CD4-positive, alpha-beta memory T cell (primary cell): ENCODE measurements around the gene SRRM2. TPM values are rescaled to one million over a fixed set of nuclear protein-coding genes. Genes with fewer than 3 reads are reported as not detected.
A peak's percentile ranks its signal among the peaks of the same experiment; 100 is the strongest.

ENCODE experiments used
- CTCF ChIA-PET: fragments of 350-600 bp; sonication (Branson Sonifier 250); formaldehyde crosslinking; loops from one replicate; lab custom pipeline; 2021; ENCODE audit warnings: inconsistent platforms; ENCODE audit not compliant: partially characterized antibody; lab: Charles Lee
- POLR2A ChIA-PET: fragments of 350-600 bp; sonication (Branson Sonifier 250); formaldehyde crosslinking; loops from one replicate; lab custom pipeline; 2021; ENCODE audit not compliant: partially characterized antibody; lab: Charles Lee
- DNase-seq, 5 donors: peaks; one replicate each; pipeline versions ENCODE4 v3.0.0 to v3.0.0-alpha.2; 2020 to 2022; ENCODE audit warnings: mixed read lengths in 1 of 5
- H3K27ac ChIP-seq: one replicate; pipeline ENCODE4 v1.7.0; 2013; ENCODE audit warnings: low read depth, low read length
- H3K27me3 ChIP-seq: 2 replicates; pipeline ENCODE4 v1.7.0; 2013; ENCODE audit warnings: mild to moderate bottlenecking, low read length, moderate library complexity; ENCODE audit not compliant: insufficient read depth
- H3K36me3 ChIP-seq: 2 replicates; pipeline ENCODE4 v1.7.0; 2013; ENCODE audit warnings: mild to moderate bottlenecking, low read length, moderate library complexity; ENCODE audit not compliant: insufficient read depth
- H3K4me1 ChIP-seq: 2 replicates; pipeline ENCODE4 v1.7.0; 2013; ENCODE audit warnings: mild to moderate bottlenecking, low read length, moderate library complexity; ENCODE audit not compliant: insufficient read depth
- H3K4me3 ChIP-seq, 2 donors: one replicate each; pipeline ENCODE4 v1.7.0; 2013; ENCODE audit warnings: low read length in 2 of 2, mild to moderate bottlenecking in 1 of 2
- H3K9me3 ChIP-seq, 2 donors: one replicate each; pipeline ENCODE4 v1.7.0; 2013; ENCODE audit warnings: low read length in 2 of 2, control low read depth in 1 of 2; ENCODE audit not compliant: control insufficient read depth in 1 of 2
- H3K27ac Mint-ChIP-seq, 7 donors: one replicate each; pipeline ENCODE4 v1.8.0; 2020 to 2021; ENCODE audit warnings: mixed read lengths in 7 of 7, mild to moderate bottlenecking in 6 of 7, inconsistent platforms in 3 of 7, moderate library complexity in 3 of 7
- H3K27me3 Mint-ChIP-seq, 2 donors: one replicate each; pipeline ENCODE4 v1.8.0; 2020 to 2021; ENCODE audit warnings: mixed read lengths in 2 of 2
- H3K36me3 Mint-ChIP-seq, 2 donors: one replicate each; pipeline ENCODE4 v1.8.0; 2020 to 2021; ENCODE audit warnings: mixed read lengths in 2 of 2, inconsistent platforms in 1 of 2, mild to moderate bottlenecking in 1 of 2
- H3K4me1 Mint-ChIP-seq, 4 donors: one replicate each; pipeline ENCODE4 v1.8.0; 2020 to 2021; ENCODE audit warnings: mixed read lengths in 4 of 4, mild to moderate bottlenecking in 1 of 4
- H3K4me3 Mint-ChIP-seq, 8 donors: one replicate each; pipeline ENCODE4 v1.8.0; 2020 to 2021; ENCODE audit warnings: mixed read lengths in 8 of 8, mild to moderate bottlenecking in 7 of 8, moderate library complexity in 6 of 8, inconsistent platforms in 3 of 8
- H3K9me3 Mint-ChIP-seq, 8 donors: one replicate each; pipeline ENCODE4 v1.8.0; 2020 to 2021; ENCODE audit warnings: mixed read lengths in 8 of 8, mild to moderate bottlenecking in 5 of 8, inconsistent platforms in 3 of 8, moderate library complexity in 1 of 8
- intact Hi-C: fragments of 100-400 bp; cut with micrococcal nuclease; formaldehyde crosslinking; loops from one replicate; pipeline ENCODE4 v1.15.1; 2023
- polyA plus RNA-seq, 2 donors: library from polyadenylated mRNA; unstranded; fragments of 300-500 nt; fragmentation: Illumina TruSeq; gene quantifications; one replicate each; pipeline ENCODE4 v1.2.3, GENCODE V29; 2021
- total RNA-seq, 2 experiments: library from RNA; stranded (reverse); gene quantifications; one replicate each; pipeline ENCODE4 v1.2.3, GENCODE V29; 2021

The SRRM2 gene
- total and polyA plus RNA-seq, 4 experiments from 2014 or later, result 11.8 to 1,137 (median 625) TPM

DNA sequence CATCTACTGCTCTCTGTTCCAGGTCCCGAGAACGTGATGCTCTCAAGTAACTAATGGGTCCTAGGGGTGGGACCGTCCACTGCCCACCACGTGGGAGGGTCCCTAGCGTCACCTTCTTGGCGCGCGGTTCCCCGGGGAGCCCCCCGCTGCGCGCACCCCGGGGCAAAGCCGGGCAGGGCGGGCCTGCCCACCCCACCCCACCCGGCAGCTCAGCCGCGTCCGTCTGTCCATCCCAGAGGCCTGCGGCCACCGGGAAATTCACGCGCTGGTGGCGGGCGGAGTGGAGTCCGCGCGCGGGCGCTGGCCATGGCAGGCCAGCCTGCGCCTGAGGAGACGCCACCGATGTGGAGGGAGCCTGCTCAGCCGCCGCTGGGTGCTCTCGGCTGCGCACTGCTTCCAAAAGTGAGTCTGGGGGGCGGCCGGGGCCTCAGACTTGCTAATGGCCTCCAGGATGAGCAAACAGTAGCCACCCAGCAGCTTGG, 46.3 kb downstream of the SRRM2 start:
- no peaks in the 10 kb centered on the region for H3K4me1 ChIP-seq
- H3K4me3 Mint-ChIP-seq, result no peak overlapping the region
- peaks cover 5 to 10% of the 10 kb centered on the region in 2 donors for H3K27me3 Mint-ChIP-seq
- POLR2A ChIA-PET, result interaction anchor here (1.6 kb wide), 1 partner anchor 21 kb away, joined by 6 read pairs; the partner anchor contains the start of gene ELOB
- no peaks in the 10 kb centered on the region for H3K4me1 Mint-ChIP-seq
- no peaks in the 10 kb centered on the region for H3K36me3 Mint-ChIP-seq
- no peak for DNase-seq
- intact Hi-C loops, result no loop called here
- H3K9me3 Mint-ChIP-seq, result peaks cover 0 to 9% (median 4%) of the 10 kb centered on the region in 8 donors
- no peak overlapping the region for H3K4me3 ChIP-seq
- peaks cover 0 to 4% of the 10 kb centered on the region in 2 donors for H3K9me3 ChIP-seq
- H3K27ac Mint-ChIP-seq, result no peak overlapping the region
- CTCF ChIA-PET, result no interaction called here
- no peak overlapping the region for H3K27ac ChIP-seq
- H3K36me3 ChIP-seq, result no peaks in the 10 kb centered on the region
- H3K27me3 ChIP-seq, result peaks cover 4% of the 10 kb centered on the region

- POLR2A ChIA-PET, result no interaction called here
- H3K4me3 Mint-ChIP-seq, result no peak overlapping the region
Observed at GRCh38 chr16:2799205-2799858, 46.9 kb downstream of the SRRM2 start.

GRCh38 chr16:2799859-2800226, 47.4 kb downstream of the SRRM2 start:
- Histone ChIP-seq H3K4me1 (no peaks in the 10 kb centered on the region), H3K9me3 (peaks cover 0 to 12% of the 10 kb centered on the region in 2 donors), H3K36me3 (no peaks in the 10 kb centered on the region), H3K27me3 (no peaks in the 10 kb centered on the region), H3K4me3 (no peak overlapping the region), H3K27ac (no peak overlapping the region)
- intact Hi-C loops, result no loop called here
- CTCF ChIA-PET, result no interaction called here
- Mint-ChIP-seq H3K27me3 (peaks cover 4 to 8% of the 10 kb centered on the region in 2 donors), H3K4me1 (no peaks in the 10 kb centered on the region), H3K27ac (no peak overlapping the region), H3K9me3 (peaks cover 0 to 18% (median 10%) of the 10 kb centered on the region in 8 donors), H3K36me3 (no peaks in the 10 kb centered on the region), H3K4me3 (no peak overlapping the region)
- POLR2A ChIA-PET, result no interaction called here
- peak in 1 of 5 donors; percentile 18 for DNase-seq

More at GRCh38 chr16:2799205-2799858, 46.9 kb downstream of the SRRM2 start:
- Histone ChIP-seq H3K27ac (no peak overlapping the region), H3K36me3 (no peaks in the 10 kb centered on the region), H3K4me1 (no peaks in the 10 kb centered on the region), H3K4me3 (no peak overlapping the region), H3K27me3 (peaks cover 4% of the 10 kb centered on the region), H3K9me3 (peaks cover 0 to 10% of the 10 kb centered on the region in 2 donors)
- no peak overlapping the region for H3K27ac Mint-ChIP-seq
- peak in 1 of 5 donors; percentile 36 for DNase-seq
- H3K27me3 Mint-ChIP-seq, result peaks cover 3 to 10% of the 10 kb centered on the region in 2 donors
- peaks cover 0 to 14% (median 9%) of the 10 kb centered on the region in 8 donors for H3K9me3 Mint-ChIP-seq
- no peaks in the 10 kb centered on the region for H3K4me1 Mint-ChIP-seq
- CTCF ChIA-PET, result no interaction called here
- H3K36me3 Mint-ChIP-seq, result no peaks in the 10 kb centered on the region
- intact Hi-C loops, result no loop called here

DNA sequence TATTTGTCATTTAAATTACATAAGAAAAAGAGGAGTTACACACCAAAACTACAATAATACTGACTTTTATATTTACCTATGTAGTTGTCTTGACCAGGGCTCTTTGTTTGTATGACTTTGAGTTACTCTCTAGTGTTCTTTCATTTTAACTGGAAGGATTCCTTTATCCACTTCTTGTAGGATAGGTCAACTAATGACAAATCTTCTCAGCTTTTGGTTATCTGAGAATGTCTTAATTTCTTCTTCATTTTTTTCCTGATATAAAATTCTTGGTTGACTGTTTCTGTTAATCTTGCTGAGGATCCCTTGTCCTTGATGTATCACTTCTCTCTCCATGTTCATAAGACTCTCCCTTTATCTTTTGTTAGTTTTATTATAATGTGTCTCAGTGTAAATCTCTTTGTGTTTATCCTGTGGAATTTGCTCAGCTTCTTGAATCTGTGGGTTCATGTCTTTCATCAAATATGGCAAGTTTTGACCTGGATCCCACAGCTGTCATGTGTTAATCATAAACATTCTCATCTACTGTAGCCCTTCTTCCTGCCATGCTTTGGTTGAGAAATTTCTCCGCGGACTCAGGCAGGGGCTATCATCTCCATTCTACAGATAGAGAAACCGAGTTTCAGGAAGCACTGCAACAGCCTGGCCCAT, 51.2 kb downstream of the SRRM2 start:
- Mint-ChIP-seq H3K36me3 (no peaks in the 10 kb centered on the region), H3K4me3 (no peak overlapping the region), H3K9me3 (peaks cover 0 to 18% (median 10%) of the 10 kb centered on the region in 8 donors), H3K4me1 (no peaks in the 10 kb centered on the region), H3K27ac (no peak overlapping the region), H3K27me3 (peaks cover 9 to 12% of the 10 kb centered on the region in 2 donors)
- Histone ChIP-seq H3K36me3 (no peaks in the 10 kb centered on the region), H3K27me3 (no peaks in the 10 kb centered on the region), H3K4me3 (no peak overlapping the region), H3K27ac (no peak overlapping the region), H3K4me1 (no peaks in the 10 kb centered on the region), H3K9me3 (peaks cover 0 to 12% of the 10 kb centered on the region in 2 donors)
- intact Hi-C loops, result no loop called here
- ChIA-PET POLR2A (no interaction called here), CTCF (no interaction called here)
- no peak for DNase-seq

GRCh38 chr16:2804728-2805127, 52.3 kb downstream of the SRRM2 start:
- H3K36me3 Mint-ChIP-seq, result no peaks in the 10 kb centered on the region
- Histone ChIP-seq H3K36me3 (no peaks in the 10 kb centered on the region), H3K27me3 (no peaks in the 10 kb centered on the region), H3K4me1 (no peaks in the 10 kb centered on the region), H3K9me3 (peaks cover 0 to 12% of the 10 kb centered on the region in 2 donors), H3K4me3 (no peak overlapping the region), H3K27ac (no peak overlapping the region)
- peaks cover 12 to 15% of the 10 kb centered on the region in 2 donors for H3K27me3 Mint-ChIP-seq
- intact Hi-C loops, result no loop called here
- DNase-seq, result no peak
- peaks cover 0 to 22% (median 13%) of the 10 kb centered on the region in 8 donors for H3K9me3 Mint-ChIP-seq
- ChIA-PET CTCF (no interaction called here), POLR2A (no interaction called here)
- H3K27ac Mint-ChIP-seq, result peak overlapping the region in 1 of 7 donors; percentile 53
- no peak overlapping the region for H3K4me3 Mint-ChIP-seq
- H3K4me1 Mint-ChIP-seq, result no peaks in the 10 kb centered on the region

DNA sequence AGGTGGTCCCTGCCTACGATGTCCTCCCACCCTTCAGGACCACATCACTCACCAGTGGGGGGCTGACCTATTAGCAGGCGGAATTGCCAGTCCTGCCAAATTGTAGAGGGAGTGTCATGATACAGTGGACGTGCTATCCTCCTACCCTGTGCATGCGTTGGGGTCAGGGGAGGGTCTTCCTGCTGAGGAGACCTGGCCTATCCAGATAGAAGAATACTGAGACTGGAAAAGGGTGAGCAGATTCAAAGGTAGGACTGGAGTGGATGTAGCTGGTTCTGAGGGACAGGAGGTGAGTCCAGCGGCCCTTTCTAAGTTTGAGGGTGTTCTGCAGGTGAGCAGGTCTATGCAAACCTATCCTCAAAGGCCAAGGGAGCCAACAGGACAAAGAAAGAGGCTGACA, 53.8 kb downstream of the SRRM2 start:
- Histone ChIP-seq H3K4me1 (no peaks in the 10 kb centered on the region), H3K27ac (no peak overlapping the region), H3K27me3 (no peaks in the 10 kb centered on the region), H3K4me3 (no peak overlapping the region), H3K36me3 (no peaks in the 10 kb centered on the region), H3K9me3 (peaks cover 0 to 12% of the 10 kb centered on the region in 2 donors)
- Mint-ChIP-seq H3K27me3 (peaks cover 12 to 15% of the 10 kb centered on the region in 2 donors), H3K4me1 (no peaks in the 10 kb centered on the region), H3K27ac (no peak overlapping the region), H3K9me3 (peaks cover 0 to 22% (median 13%) of the 10 kb centered on the region in 8 donors), H3K36me3 (no peaks in the 10 kb centered on the region), H3K4me3 (no peak overlapping the region)
- DNase-seq, result no peak
- intact Hi-C loops, result no loop called here
- ChIA-PET CTCF (no interaction called here), POLR2A (no interaction called here)

GRCh38 chr16:2808181-2808580, 55.7 kb downstream of the SRRM2 start:
- POLR2A ChIA-PET, result no interaction called here
- CTCF ChIA-PET, result no interaction called here
- Histone ChIP-seq H3K4me3 (no peak overlapping the region), H3K36me3 (no peaks in the 10 kb centered on the region), H3K27ac (no peak overlapping the region), H3K27me3 (no peaks in the 10 kb centered on the region), H3K4me1 (no peaks in the 10 kb centered on the region), H3K9me3 (peaks cover 0 to 9% of the 10 kb centered on the region in 2 donors)
- H3K9me3 Mint-ChIP-seq, result peaks cover 0 to 18% (median 13%) of the 10 kb centered on the region in 8 donors
- H3K27ac Mint-ChIP-seq, result no peak overlapping the region
- DNase-seq, result no peak
- peaks cover 12 to 17% of the 10 kb centered on the region in 2 donors for H3K27me3 Mint-ChIP-seq
- no peaks in the 10 kb centered on the region for H3K4me1 Mint-ChIP-seq
- H3K36me3 Mint-ChIP-seq, result no peaks in the 10 kb centered on the region
- H3K4me3 Mint-ChIP-seq, result no peak overlapping the region
- intact Hi-C loops, result no loop called here
